ENCODE results near the gene PTPRG.

The PTPRG gene

DNA sequence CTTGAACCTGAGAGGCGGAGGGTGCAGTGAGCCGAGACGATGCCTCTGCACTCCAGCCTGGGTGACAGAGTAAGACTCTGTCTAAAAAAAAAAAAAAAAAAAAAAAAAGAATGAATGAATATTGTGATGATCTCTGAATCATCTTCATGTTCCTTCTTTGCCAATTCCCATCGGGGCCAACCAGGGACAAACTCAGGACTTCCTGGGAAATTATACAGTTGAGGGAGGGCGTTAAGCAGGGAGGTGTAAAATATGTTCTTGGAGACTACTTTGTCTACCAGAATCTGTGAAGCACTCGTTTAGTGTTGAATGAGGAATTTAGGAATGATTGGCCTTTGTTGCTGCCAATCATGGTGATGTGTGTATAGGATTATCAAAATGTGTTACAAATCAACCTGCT lies 210.6 kb downstream of the PTPRG start:
- no peak for DNase-seq

- no peak for DNase-seq
Observed at GRCh38 chr3:61772456-61772855, 211.1 kb downstream of the PTPRG start.

GRCh38 chr3:61774279-61774890 lies 213.0 kb downstream of the PTPRG start:
- DNase-seq, result no peak

DNA sequence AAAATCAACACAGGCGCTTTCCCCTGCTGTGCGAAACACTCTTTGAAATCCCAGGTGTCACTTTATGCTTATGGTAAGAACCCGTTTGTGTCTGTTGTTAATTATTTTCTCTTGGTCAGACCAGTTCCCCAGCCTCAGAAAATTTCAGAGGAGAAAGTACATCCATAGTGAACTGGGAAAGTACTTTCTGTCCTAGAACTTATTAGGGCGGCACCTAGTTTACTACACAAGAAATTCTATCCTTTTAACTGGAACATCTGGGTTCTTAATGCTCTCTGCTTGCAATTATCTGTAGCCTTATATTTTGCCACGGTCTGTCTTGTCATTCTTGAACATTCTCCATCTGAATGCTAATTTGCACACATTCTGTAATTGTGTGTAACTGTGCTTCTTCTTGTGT lies 215.0 kb downstream of the PTPRG start:
- DNase-seq, result no peak

GRCh38 chr3:61777483-61777882 lies 216.1 kb downstream of the PTPRG start:
- no peak for DNase-seq

DNA sequence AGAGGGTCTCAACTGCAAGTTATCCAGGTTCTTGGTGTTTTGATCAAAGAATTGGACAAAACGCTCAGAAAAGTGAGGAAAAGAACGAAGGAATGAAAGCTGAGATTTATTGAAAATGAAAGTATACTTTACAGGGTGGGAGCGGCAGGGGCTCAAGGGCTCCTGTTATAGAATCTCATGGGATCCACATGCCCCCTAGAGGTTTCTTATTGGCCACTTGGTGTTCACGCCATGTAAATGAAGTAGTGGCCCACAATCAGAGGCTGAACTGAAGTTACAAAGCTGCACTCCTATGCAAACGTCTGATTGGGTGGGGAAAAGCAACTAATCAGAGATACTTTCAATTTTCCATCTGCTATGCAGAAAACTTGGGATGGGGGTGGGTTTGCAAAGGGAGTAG lies 216.7 kb downstream of the PTPRG start:
- no peak for DNase-seq

GRCh38 chr3:61780016-61780415 lies 218.6 kb downstream of the PTPRG start:
- DNase-seq, result no peak

GRCh38 chr3:61780455-61781228 lies 219.3 kb downstream of the PTPRG start:
- no peak for DNase-seq

DNA sequence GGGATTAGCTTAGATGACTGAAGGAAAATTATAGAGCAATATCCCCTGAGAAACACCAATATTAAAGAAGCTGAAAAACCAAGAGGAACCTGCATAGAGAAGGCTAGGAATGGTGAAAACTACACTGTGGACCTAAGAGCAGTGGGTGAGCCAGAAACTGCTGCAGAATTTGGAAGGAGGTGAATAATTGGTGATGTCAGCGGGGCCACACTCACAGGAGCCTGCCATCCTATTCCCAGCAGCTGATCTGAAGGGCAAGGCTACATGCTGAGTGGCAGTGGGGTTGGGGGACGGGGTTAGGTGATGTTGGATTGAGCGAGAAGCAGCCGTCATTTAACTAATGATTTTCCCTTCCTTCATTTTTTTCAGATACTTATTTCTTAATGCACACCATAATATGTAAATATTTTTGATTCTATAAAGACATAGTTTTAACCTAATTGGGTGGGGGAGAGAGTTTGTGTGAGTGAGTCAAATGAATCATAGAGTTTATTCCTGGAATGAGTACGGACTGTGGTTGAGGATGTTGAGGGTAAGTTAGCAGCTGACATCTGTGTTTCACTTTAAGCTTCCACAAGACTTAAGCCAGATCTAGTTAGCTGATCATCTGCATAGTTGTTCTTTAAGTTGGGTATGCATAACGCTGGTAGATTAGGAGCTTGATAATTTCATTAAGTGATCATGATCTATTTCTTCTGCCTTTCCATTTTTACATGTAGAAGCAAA lies 222.8 kb downstream of the PTPRG start:
- DNase-seq, result no peak

DNA sequence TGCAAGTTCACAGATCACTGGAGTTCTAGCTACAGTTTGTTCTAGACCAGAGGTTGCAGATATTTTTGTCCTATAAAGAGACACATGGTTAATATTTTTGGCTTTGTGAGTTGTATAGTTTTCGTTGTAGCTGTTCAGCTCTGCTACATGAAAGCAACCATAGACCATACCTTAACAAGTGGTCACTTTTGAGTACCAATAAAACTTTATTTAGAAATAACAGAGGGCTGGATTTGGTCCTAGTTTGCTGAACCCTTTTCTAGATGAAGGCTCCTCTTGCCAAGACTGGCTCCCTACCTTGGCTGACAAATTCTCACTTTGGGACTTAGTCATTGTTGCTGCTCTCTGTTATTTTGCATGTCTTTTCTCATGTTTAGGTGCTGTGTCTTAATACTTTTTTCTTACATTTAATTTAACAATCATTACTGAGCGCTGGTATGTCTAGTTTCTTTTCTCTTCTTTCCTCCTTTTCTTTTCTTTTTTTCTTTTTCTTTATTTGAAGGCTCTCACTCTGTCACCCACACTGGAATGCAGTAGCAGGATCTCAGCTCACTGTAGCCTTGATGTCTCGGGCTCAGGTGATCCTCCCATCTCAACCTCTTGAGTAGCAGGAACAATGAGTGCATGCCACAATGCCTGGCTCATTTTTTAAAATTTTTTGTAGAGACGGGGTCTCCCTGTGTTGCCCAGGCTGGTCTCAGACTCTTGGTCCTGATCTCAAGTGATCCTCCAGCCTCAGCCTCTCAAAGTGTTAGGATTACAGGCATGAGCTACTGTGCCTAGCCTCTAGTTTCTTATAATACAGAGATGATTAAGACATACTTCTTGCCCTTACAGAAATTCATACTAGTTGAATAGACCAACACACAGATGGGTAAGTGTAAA lies 227.5 kb downstream of the PTPRG start:
- no peak for DNase-seq

- no peak for DNase-seq
Observed at GRCh38 chr3:61789861-61790260, 228.5 kb downstream of the PTPRG start.

- no peak for DNase-seq
Observed at GRCh38 chr3:61790411-61790810, 229.0 kb downstream of the PTPRG start.

- DNase-seq, result no peak
Observed at GRCh38 chr3:61793056-61793455, 231.7 kb downstream of the PTPRG start.

GRCh38 chr3:61793521-61793920 lies 232.2 kb downstream of the PTPRG start:
- no peak for DNase-seq

DNA sequence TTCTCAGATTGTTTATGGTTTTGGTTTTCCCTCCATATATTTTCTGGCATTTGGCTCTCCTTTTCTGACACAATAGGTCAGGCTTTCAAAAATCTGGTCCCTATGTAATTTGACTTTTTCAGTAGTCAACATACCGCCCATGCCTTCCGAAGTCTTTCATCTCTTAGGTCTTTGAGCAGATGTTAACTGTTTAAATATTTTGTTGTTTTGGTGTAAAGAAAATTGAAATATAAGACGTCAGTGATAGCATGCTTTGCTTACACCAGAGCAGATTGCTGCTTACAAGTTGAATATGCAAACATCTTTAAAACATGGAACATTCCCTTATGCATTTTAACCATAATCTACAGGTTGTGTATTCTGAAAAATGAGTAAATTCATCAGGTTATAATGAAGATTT lies 233.0 kb downstream of the PTPRG start:
- no peak for DNase-seq

GRCh38 chr3:61794961-61795360 lies 233.6 kb downstream of the PTPRG start:
- no peak for DNase-seq

- no peak for DNase-seq
Observed at GRCh38 chr3:61796088-61796680, 234.8 kb downstream of the PTPRG start.

GRCh38 chr3:61796911-61797310 lies 235.5 kb downstream of the PTPRG start:
- no peak for DNase-seq

DNA sequence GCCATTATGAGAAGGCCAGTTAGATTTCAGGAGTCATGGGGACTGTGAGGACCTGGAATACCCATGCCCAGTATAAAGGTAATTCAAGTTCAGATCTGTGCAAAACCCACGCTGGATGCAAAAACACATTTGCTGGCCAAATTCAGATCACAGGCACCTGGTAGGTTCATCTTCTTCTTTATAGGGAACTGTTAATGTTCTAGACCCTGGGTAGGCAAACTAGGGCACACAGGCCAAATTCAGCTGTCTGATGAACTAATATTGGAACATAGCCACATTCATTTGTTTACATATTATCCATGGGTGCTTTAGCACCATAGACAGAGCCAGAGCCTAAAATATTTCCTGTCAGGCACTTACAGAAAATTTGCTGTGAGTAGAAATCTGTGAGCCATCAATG lies 241.4 kb downstream of the PTPRG start:
- peak; percentile 4 for DNase-seq

DNA sequence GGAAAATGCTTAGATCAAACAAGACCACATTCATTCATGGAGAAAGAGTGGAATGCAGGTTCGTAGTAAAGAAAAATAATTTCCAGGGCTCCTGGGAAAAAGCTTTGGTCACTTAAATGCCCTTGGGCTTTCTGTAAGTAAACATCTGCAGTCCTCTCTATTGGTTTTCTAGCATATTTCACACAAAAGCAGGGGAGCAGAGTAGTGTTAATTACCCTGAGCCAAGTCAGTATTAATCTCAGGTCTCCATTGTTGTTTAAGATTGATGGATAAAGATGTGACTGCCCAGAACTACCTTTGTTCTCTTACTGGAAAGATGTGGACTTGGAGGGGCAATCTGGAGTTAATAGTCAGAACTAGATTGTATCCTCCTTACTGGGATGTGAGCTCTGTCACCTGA lies 242.6 kb downstream of the PTPRG start:
- no peak for DNase-seq

DNA sequence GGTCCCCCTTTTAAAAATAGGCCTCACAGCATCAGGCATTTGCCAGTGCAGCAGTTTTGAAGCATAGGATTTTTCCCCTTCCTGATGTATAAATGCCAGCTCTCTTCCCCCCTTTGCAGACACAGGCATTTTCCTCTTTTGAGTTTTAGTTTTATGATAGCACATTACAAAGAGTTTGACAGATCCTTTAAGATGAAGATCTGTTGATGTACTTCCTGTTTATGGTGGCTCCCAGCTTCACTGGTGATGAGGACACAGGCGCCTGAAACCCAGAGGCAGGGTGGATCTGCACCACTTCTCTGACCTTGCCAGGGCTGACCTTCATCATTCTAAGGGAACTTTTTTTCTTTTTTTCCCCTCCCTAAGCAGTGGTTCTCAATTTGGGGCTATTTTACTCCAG lies 243.4 kb downstream of the PTPRG start:
- DNase-seq, result no peak

GRCh38 chr3:61805510-61806080 lies 244.2 kb downstream of the PTPRG start:
- no peak for DNase-seq

All from NCI-H774 (cell line).